Lower leg skin (tissue), 4 donors: Measurements from ENCODE around the gene DNAH7. TPM values are rescaled to one million over a fixed set of nuclear protein-coding genes. Genes with fewer than 3 reads are reported as not detected.

Experiments used
- DNase-seq, 2 donors: peaks; one replicate each; pipeline ENCODE4 v3.0.0-alpha.2; 2019; ENCODE audit warnings: low spot score in 2 of 2
- H3K4me3 ChIP-seq: fragments of 200-600 bp; sonication (generic); 2 replicates; pipeline ENCODE4 v1.5.1; 2017; ENCODE audit warnings: mild to moderate bottlenecking, low read depth; ENCODE audit not compliant: poor library complexity, severe bottlenecking
- CTCF ChIP-seq, 3 donors: fragments of 450-650 bp; IDR thresholded peaks; one replicate each; pipeline ENCODE4 v1.5.1; 2016; ENCODE audit warnings: antibody characterized with exemption in 3 of 3, mild to moderate bottlenecking in 3 of 3, moderate library complexity in 2 of 3
- POLR2A ChIP-seq, 2 donors: fragments of 450-650 bp; IDR thresholded peaks; one replicate each; pipeline ENCODE4 v1.6.1; 2016 to 2017; ENCODE audit warnings: antibody characterized with exemption in 2 of 2, mild to moderate bottlenecking in 1 of 2, moderate library complexity in 1 of 2
- WGBS, 2 donors: methylation state at CpG; one replicate each; pipeline ENCODE4 v1.1.5; 2018; 5-methylcytosine and 5-hydroxymethylcytosine counted together
- intact Hi-C: fragments of 100-400 bp; cut with DNase I; formaldehyde crosslinking; loops from one replicate; pipeline ENCODE4 v1.15.0; 2023; ENCODE audit warnings: low total_unique reads
- total RNA-seq, 4 donors: library from RNA; depleted of rRNA; stranded (reverse); fragments of >200 nt; gene quantifications; one replicate each; pipeline ENCODE4 v1.1.0, GENCODE V29; 2016

DNAH7 gene
- total RNA-seq, 4 donors from 2014 or later, result 0.08 to 0.34 (median 0.17) TPM

GRCh38 chr2:195730912-195731311 is 337.7 kb downstream of the DNAH7 start:
- WGBS, 2 donors, result 97% methylated on average over 3 of the region's 3 CpGs
- intact Hi-C loops, result no loop called here
- H3K4me3 ChIP-seq, result no peak overlapping the region
- DNase-seq, result no peak
- TF ChIP-seq CTCF (IDR thresholded peaks at IDR 0.05) (no peak), POLR2A (IDR thresholded peaks at IDR 0.05) (no peak)

DNA sequence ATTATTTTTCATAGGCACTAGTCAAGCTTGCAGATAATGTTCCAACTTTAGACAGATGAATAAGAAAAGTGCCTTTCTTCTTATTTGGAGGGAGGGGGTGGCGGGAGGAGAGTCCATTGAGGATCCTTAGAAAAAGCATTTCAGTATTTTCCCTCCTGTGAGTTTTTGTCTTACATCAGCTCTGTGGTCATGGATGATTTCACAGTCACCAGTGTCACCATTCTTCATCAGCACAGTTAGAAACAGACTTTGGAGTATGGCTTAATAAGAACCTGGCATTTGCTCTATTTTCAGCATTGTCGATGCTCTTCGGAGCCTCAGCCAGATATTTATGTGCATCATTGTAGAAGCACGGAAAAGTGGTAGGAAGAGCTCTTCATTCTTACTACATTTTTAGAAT is 341.5 kb downstream of the DNAH7 start:
- no peak for DNase-seq
- H3K4me3 ChIP-seq, result no peak overlapping the region
- TF ChIP-seq POLR2A (IDR thresholded peaks at IDR 0.05) (no peak), CTCF (IDR thresholded peaks at IDR 0.05) (no peak)
- intact Hi-C loops, result no loop called here
- 94 to 97% methylated on average over 4 of the region's 4 CpGs for WGBS, 2 donors

DNA sequence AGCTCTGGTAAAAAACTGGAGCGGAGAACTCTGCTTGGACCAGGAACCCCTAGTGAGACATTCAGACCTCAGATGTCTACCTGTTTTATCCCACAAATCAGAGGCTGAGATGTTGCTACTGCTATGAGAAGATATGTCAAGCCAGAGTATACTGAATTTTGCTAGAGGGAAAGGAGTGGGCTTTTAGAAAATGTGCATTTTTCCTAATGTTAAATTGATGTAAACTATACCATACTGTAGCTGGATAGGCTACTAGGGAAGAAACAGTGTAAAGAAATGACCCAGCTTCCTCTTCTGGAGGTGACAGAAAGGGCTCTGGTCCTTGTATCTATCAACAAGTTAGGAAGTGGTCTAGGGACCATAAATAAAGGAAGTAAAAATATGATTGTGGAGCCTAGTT is 346.6 kb downstream of the DNAH7 start:
- intact Hi-C loops, result no loop called here
- no peak overlapping the region for H3K4me3 ChIP-seq
- no peak for TF ChIP-seq POLR2A (IDR thresholded peaks at IDR 0.05)
- no peak for TF ChIP-seq CTCF (IDR thresholded peaks at IDR 0.05)
- no peak for DNase-seq
- 100% methylated on average over 1 of the region's 1 CpG for WGBS, 2 donors

DNA sequence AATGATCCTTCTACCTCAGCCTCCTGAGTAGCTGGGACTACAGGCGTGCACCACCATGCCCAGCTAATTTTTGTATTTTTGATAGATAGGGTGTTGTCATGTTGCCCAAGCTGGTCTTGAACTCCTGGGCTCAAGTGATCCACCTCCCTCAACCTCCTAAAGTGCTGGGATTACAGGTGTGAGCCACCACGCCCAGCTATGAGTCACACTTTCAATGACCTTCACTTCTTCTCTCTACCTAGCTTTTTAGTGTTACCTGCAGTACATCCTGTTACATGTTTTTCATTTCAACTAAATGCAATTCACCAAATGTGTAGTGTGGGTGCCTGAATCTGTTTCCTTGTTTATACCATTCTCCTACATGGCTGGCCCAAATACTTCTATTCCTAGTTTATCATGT is 347.6 kb downstream of the DNAH7 start:
- no peak for DNase-seq
- TF ChIP-seq CTCF (IDR thresholded peaks at IDR 0.05) (no peak), POLR2A (IDR thresholded peaks at IDR 0.05) (no peak)
- intact Hi-C loops, result no loop called here
- H3K4me3 ChIP-seq, result no peak overlapping the region
- 97 to 98% methylated on average over 2 of the region's 2 CpGs for WGBS, 2 donors

DNA sequence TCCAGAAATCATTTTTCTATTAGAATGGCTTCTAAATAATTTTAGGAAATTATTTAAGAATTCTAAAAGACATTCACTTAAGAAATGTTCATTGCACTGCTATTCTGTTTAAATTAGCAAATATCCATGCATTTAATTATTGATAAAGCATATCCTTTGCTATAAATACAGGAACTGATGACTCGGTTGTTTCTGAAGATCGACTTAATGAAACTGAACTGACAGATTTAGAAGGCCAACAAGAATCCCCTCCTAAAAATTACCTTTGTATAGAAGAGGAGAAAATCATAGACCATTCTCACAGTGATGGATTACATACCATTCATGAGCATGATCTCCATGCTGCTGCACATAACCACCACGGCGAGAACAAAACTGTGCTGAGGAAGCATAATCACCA is 352.2 kb downstream of the DNAH7 start:
- TF ChIP-seq CTCF (IDR thresholded peaks at IDR 0.05), result no peak
- no peak for TF ChIP-seq POLR2A (IDR thresholded peaks at IDR 0.05)
- 96% methylated on average over 4 of the region's 4 CpGs for WGBS, 2 donors
- intact Hi-C loops, result no loop called here

DNA sequence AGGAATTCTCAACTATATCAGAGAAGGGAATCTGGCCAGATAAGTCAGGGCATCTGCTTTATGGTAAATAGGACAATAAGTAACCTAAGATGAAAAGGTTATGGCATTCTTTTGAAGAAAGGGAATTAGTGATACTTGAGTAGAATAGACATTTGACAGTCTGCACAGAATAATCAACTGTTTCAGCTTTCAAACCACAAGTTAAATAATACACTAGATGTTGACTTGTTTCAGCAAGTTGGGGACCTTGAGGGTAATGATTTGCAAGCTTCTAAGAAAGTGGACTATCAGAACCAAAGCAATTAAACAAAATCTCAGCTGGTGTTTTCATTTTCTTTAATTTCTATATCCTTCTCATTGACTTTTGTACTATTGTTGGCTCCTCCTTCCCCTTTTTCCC is 357.2 kb downstream of the DNAH7 start:
- intact Hi-C loops, result no loop called here
- no peak for DNase-seq
- H3K4me3 ChIP-seq, result no peak overlapping the region
- TF ChIP-seq CTCF (IDR thresholded peaks at IDR 0.05), result no peak
- TF ChIP-seq POLR2A (IDR thresholded peaks at IDR 0.05), result no peak

More for the DNA sequence above, 352.2 kb downstream of the DNAH7 start:
- DNase-seq, result no peak
- no peak overlapping the region for H3K4me3 ChIP-seq
